MM.1S (cell line): Measurements from ENCODE around the gene OR52E8.

Experiments used
- CTCF ChIP-seq: fragments of 300-600 bp; sonication (generic); IDR thresholded peaks from 2 replicates; pipeline ENCODE4 v1.5.1; 2016; ENCODE audit warnings: antibody characterized with exemption, low read length, mixed read lengths
- EZH2 ChIP-seq: fragments of 300-600 bp; sonication (generic); optimal IDR thresholded peaks from 2 replicates; pipeline ENCODE3; 2017; ENCODE audit warnings: low read depth, mild to moderate bottlenecking, antibody characterized with exemption, low read length, mixed read lengths

GRCh38 chr11:5880329-5880728 lies 22.8 kb upstream of the OR52E8 start, which contains the start of gene OR52E4:
- TF ChIP-seq CTCF (no peak), EZH2 (no peak)
